ENCODE results near the gene NBAS.

- TF ChIP-seq, protein P1, sequence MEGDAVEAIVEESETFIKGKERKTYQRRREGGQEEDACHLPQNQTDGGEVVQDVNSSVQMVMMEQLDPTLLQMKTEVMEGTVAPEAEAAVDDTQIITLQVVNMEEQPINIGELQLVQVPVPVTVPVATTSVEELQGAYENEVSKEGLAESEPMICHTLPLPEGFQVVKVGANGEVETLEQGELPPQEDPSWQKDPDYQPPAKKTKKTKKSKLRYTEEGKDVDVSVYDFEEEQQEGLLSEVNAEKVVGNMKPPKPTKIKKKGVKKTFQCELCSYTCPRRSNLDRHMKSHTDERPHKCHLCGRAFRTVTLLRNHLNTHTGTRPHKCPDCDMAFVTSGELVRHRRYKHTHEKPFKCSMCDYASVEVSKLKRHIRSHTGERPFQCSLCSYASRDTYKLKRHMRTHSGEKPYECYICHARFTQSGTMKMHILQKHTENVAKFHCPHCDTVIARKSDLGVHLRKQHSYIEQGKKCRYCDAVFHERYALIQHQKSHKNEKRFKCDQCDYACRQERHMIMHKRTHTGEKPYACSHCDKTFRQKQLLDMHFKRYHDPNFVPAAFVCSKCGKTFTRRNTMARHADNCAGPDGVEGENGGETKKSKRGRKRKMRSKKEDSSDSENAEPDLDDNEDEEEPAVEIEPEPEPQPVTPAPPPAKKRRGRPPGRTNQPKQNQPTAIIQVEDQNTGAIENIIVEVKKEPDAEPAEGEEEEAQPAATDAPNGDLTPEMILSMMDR (IDR thresholded peaks at IDR 0.05): no peak
- no peak for TF ChIP-seq POLR2A (IDR thresholded peaks at IDR 0.05)
Measured at GRCh38 chr2:15205562-15205961, 355.6 kb downstream of the NBAS start.

All from ovary (tissue), 3 donors.